HG02852 (cell line): ENCODE results near the gene DTNB.

ENCODE experiments used
- ATAC-seq: cut with Tn5 transposase; IDR thresholded peaks from one replicate; pipeline ENCODE4 v1.9.1; 2021; ENCODE audit warnings: mild to moderate bottlenecking, moderate library complexity; ENCODE audit not compliant: unreplicated experiment

DTNB gene

GRCh38 chr2:25331686-25332365 is 341.6 kb downstream of the DTNB start:
- no peak for ATAC-seq

GRCh38 chr2:25330937-25331336 is 342.4 kb downstream of the DTNB start:
- no peak for ATAC-seq

GRCh38 chr2:25330273-25330672 is 343.1 kb downstream of the DTNB start:
- ATAC-seq: no peak

- ATAC-seq: no peak
These were observed 345.0 kb downstream of the DTNB start for GRCh38 chr2:25328152-25329085.
